Large intestine (tissue), 3 donors: ENCODE data around the gene DDX24. TPM values are rescaled to one million over a fixed set of nuclear protein-coding genes. Genes with fewer than 3 reads are reported as not detected.
A peak's percentile ranks its signal among the peaks of the same experiment; 100 is the strongest.

Experiments used
- DNase-seq, 2 donors: peaks; one replicate each; pipeline versions ENCODE4 v3.0.0 to v3.0.0-alpha.2; 2013
- H3K27ac ChIP-seq: one replicate; pipeline ENCODE4 v1.5.1; 2013; ENCODE audit warnings: low read length
- H3K27me3 ChIP-seq: 2 replicates; pipeline ENCODE4 v1.6.1; 2013; ENCODE audit warnings: low read length; ENCODE audit not compliant: control insufficient read depth, insufficient read depth
- H3K36me3 ChIP-seq: 2 replicates; pipeline ENCODE4 v1.6.1; 2013; ENCODE audit warnings: low read length; ENCODE audit not compliant: control insufficient read depth, insufficient read depth
- H3K4me1 ChIP-seq: one replicate; pipeline ENCODE4 v1.6.1; 2013; ENCODE audit warnings: low read length; ENCODE audit not compliant: control insufficient read depth, insufficient read depth
- H3K4me3 ChIP-seq: one replicate; pipeline ENCODE4 v1.5.1; 2013; ENCODE audit warnings: low read length
- H3K9me3 ChIP-seq: one replicate; pipeline ENCODE4 v1.6.1; 2013; ENCODE audit warnings: mild to moderate bottlenecking, low read depth, low read length, moderate library complexity; ENCODE audit not compliant: control insufficient read depth
- WGBS: methylation state at CpG from one replicate; pipeline ENCODE4 v1.1.5; 2013; ENCODE audit warnings: low lambda C conversion rate; ENCODE audit not compliant: insufficient coverage; 5-methylcytosine and 5-hydroxymethylcytosine counted together
- polyA plus RNA-seq: library from polyadenylated mRNA; unstranded; fragments of 120-200 nt; gene quantifications from one replicate; pipeline ENCODE4 v1.2.1, GENCODE V29; 2013

Gene DDX24
- polyA plus RNA-seq, 1 donor: 109 TPM

DNA sequence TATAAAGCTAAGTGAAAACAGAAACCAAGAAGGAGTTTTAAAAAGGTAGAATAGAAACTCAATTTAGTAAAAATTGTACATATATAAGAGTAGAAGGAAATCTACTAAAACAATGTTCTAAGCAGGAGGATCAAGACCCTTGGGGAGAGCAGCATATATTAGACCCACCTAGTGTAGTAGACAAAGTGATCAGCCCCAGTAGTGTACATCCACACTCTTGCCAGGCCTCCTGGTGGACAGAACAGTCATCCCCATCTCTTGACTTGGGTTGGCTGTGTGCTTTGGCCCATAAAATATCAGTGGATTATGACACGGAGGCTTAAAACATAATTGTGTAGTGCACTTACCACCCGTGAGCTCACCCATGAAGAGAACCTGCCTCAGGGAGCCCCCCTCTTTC lies 65.8 kb downstream of the DDX24 start:
- Histone ChIP-seq H3K27ac (no peak overlapping the region), H3K4me3 (no peak overlapping the region), H3K27me3 (peaks cover 18% of the 10 kb centered on the region), H3K36me3 (no peaks in the 10 kb centered on the region), H3K9me3 (no peaks in the 10 kb centered on the region), H3K4me1 (no peaks in the 10 kb centered on the region)
- no peak for DNase-seq
- WGBS: no CpG with 5 or more reads among the region's 2 CpGs

DNA sequence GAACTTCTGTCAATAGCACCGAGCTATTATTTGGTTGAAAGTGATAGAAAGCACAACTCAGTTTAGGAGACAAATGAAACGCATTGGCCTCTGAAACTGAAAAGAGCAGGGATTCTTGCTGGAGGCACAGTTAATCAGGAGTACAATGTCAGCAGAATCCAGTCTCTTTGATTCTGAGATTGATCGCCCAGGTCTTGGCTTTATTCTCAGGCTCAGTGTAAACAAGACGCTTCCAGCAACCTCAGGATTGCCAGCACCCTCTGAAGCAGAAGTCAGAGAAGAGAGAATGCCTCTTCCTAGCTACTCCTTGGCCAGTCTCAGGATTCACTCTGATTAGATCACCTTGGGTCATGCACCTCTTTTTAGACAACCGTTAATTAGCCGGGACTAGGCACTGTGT lies 66.6 kb downstream of the DDX24 start:
- no peak for DNase-seq
- H3K4me1 ChIP-seq: no peaks in the 10 kb centered on the region
- no CpG with 5 or more reads among the region's 6 CpGs for WGBS
- no peak overlapping the region for H3K27ac ChIP-seq
- no peaks in the 10 kb centered on the region for H3K36me3 ChIP-seq
- peaks cover 18% of the 10 kb centered on the region for H3K27me3 ChIP-seq
- H3K4me3 ChIP-seq: no peak overlapping the region
- H3K9me3 ChIP-seq: no peaks in the 10 kb centered on the region

DNA sequence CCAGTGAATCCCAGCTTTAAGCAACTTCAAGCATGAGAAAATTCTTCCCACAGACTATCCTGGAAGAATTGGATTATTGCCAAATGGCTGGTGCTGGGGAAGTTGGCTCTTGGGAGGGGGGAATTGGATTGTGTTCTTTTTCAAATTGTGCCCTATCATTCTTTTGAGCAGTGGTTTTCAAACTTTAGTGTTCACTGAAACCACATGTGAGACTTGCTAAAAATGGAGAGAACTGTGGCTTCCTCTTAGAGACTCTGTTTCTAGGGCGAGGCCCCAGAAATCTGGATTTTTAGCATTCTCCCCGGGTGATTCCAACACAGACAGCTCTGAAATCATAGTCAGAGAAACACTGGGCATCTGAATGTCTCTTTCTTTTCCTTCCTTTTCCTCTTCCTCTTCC lies 69.2 kb downstream of the DDX24 start:
- Histone ChIP-seq H3K4me3 (no peak overlapping the region), H3K4me1 (no peaks in the 10 kb centered on the region), H3K36me3 (no peaks in the 10 kb centered on the region), H3K27me3 (peaks cover 14% of the 10 kb centered on the region), H3K27ac (no peak overlapping the region), H3K9me3 (no peaks in the 10 kb centered on the region)
- no CpG with 5 or more reads among the region's 2 CpGs for WGBS
- DNase-seq: no peak

DNA sequence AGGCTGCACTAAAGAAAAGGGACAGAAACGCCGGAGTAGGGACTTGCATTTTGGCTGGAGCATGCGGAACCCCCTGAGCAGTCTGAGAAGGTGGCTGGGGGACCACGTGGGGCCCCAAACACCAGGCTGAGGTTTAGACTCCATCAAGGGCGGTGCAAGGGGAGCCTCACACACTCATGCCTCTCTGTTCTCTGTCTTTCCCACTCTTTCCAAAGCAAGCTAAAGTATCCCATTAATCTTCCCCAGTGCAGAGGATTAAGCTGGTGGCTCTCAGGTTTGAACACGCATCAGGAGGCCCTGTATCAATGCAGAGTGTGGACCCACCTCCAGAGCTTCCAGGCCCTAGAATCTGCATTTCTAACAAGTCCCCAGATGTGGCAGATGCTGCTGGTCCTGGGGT lies 70.4 kb downstream of the DDX24 start:
- no peak for DNase-seq
- no peaks in the 10 kb centered on the region for H3K4me1 ChIP-seq
- H3K27ac ChIP-seq: no peak overlapping the region
- H3K4me3 ChIP-seq: no peak overlapping the region
- peaks cover 11% of the 10 kb centered on the region for H3K27me3 ChIP-seq
- no peaks in the 10 kb centered on the region for H3K9me3 ChIP-seq
- WGBS: no CpG with 5 or more reads among the region's 6 CpGs
- no peaks in the 10 kb centered on the region for H3K36me3 ChIP-seq

DNA sequence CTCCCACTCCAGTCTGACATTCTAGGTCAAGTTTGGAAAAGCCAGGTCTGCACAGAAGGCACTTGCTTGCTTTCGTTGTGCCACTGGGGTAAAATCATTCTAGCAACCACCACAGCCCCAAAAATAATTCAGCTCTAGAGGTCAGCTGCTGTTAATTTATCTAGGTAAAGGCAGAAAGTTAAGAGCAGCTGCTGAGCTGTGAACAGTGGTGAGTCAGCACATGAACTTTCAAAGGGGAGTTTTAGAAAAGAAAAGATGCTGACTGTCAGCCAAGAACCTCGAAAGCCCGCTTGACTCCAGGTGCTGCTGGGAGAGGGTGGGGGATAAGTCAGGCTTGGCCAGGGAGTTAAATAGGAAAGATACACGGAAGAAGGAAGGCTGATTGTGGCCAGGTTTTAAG lies 71.2 kb downstream of the DDX24 start:
- Histone ChIP-seq H3K36me3 (no peaks in the 10 kb centered on the region), H3K27me3 (peaks cover 7% of the 10 kb centered on the region), H3K27ac (no peak overlapping the region), H3K9me3 (no peaks in the 10 kb centered on the region), H3K4me1 (no peaks in the 10 kb centered on the region), H3K4me3 (no peak overlapping the region)
- DNase-seq: no peak
- WGBS: no CpG with 5 or more reads among the region's 4 CpGs

DNA sequence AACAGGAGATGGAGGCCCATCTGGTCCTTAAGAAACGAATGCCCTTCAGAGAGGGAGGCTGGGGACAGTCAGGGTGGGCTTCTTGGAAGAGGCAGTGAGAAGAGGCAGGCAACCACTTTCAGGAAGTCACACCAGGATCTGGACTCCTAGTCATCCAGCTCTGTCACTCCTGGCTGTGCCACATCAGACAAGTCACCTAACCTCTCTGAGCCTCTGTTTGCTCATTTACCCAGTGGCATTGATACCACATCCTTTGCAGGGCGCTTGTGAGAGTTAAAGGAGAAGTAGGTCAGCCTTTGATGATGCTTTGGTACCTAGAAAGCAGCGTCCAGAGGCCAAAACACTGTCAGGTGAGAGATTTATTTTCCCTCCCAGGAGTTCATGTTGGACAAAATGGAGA lies 72.8 kb downstream of the DDX24 start:
- no peaks in the 10 kb centered on the region for H3K9me3 ChIP-seq
- WGBS: no CpG with 5 or more reads among the region's 3 CpGs
- no peaks in the 10 kb centered on the region for H3K36me3 ChIP-seq
- DNase-seq: no peak
- H3K27ac ChIP-seq: no peak overlapping the region
- H3K27me3 ChIP-seq: peaks cover 2% of the 10 kb centered on the region
- no peak overlapping the region for H3K4me3 ChIP-seq
- no peaks in the 10 kb centered on the region for H3K4me1 ChIP-seq

DNA sequence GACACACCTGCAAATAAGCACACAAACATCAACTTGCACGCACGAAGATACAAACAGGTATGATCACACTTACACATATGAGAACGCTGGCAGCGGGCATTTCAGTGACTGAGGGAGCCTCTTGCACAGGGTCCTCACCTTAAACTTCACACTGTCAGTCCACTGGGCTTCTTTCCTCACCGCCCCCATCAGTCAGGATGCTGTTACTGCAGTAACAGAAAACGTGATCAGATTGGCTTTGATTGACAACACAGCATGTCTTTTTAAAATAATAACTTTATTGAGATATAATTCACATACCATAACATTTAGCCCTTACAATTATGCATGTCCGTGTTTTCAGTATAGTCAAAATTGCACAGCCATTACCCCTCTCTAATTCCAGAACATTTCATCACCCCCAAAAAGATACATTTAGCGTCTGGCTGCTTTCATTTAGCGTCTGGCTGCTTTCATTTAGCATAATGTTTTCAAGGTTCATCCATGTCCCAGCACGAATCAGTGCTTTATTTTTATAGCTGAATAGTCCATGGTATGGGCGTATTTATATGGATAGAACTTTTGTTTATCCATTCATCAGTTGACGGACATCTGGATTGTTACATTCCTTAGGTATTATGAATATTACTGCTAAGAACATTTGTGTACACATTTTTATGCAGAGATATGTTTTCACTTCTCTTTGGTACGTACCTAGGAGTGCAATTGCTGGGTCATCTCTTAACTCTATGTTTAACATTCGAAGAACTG lies 75.5 kb downstream of the DDX24 start:
- no peaks in the 10 kb centered on the region for H3K4me1 ChIP-seq
- no peaks in the 10 kb centered on the region for H3K36me3 ChIP-seq
- H3K27ac ChIP-seq: no peak overlapping the region
- whole genome bisulfite sequencing: 10% methylated on average over 2 of the region's 14 CpGs
- H3K4me3 ChIP-seq: no peak overlapping the region
- no peak for DNase-seq
- peaks cover 7% of the 10 kb centered on the region for H3K27me3 ChIP-seq
- no peaks in the 10 kb centered on the region for H3K9me3 ChIP-seq

DNA sequence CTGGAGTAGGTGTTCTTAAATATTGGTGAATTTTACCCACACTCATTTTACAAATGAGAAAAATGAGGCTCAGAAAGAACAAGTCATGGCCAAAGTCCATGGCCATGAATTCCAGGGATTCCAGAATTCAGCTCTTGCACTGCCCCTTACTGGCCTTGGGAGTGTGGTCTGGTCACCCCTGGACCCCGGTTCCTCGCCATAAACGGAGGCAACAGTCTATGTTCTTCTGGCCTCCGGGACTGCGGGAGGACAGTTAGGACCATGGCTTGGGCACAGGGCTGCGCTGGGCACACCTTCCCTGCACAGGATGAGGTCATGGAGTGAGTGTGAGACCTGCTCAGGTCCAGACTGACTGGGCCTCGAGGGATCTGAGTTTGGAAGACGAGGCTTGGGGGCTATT lies 77.0 kb downstream of the DDX24 start:
- Histone ChIP-seq H3K9me3 (no peaks in the 10 kb centered on the region), H3K4me1 (no peaks in the 10 kb centered on the region), H3K36me3 (no peaks in the 10 kb centered on the region), H3K27ac (no peak overlapping the region), H3K27me3 (peaks cover 7% of the 10 kb centered on the region), H3K4me3 (no peak overlapping the region)
- WGBS: no CpG with 5 or more reads among the region's 8 CpGs
- DNase-seq: no peak

DNA sequence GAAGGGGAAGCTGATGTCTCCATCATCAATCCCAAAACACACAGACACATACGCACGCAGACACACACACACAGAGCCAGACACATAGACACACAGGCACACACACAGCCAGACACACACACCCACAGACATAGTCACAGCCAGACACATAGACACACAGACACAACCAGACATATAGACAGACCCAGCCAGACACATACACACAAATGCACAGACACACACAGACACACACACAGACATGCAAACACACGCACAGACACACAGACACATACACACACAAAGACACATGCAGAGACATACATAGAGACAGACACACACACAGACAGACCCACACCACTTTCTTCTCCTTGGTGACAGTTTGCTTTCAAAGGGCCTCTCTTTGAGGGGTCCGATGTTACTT lies 77.6 kb downstream of the DDX24 start:
- H3K36me3 ChIP-seq: no peaks in the 10 kb centered on the region
- DNase-seq: no peak
- no peaks in the 10 kb centered on the region for H3K9me3 ChIP-seq
- no CpG with 5 or more reads among the region's 4 CpGs for WGBS
- peaks cover 7% of the 10 kb centered on the region for H3K27me3 ChIP-seq
- H3K27ac ChIP-seq: no peak overlapping the region
- peaks cover 2% of the 10 kb centered on the region for H3K4me1 ChIP-seq
- no peak overlapping the region for H3K4me3 ChIP-seq

DNA sequence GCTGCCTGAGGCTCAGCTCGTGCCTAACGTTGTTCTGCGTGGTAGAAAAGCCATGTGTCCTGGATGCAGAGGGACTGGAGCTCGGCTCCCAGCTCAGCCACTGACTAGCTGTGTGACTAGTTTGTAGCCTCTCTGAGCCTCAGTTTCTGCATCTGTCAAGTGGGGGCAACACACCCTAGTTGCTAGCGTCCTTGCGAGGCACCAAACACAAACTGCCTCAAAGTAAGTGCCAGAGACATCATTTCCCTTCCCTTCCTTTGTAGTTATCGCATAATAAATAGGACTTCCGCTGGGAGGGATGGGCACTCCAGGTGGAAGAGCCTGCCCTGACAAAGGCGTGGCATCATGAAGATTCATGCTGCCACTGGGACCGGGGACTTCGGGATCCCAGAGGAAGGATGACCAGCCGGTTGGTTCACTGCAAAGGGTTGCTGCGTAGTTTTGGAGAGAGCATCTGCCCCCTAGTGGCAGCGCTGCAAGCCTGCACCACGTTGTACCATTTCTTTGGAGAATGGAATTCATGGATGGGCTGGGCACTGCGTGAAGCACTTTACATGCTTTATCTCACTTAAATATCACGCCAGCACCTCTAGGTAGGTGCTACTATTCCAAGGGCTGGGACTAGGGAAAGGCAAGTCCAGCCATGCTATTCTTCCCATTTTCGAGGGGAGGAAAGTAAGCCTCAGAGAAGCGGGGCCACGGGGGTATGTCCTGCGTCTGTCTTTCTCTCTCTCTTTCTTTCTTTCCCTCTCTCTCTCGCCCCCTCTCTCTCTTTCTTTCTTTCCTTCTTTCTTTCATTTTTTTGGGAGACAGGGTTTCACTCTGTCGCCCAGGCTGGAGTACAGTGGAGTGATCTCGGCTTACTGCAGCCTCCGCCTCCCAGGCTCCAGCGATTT lies 79.3 kb downstream of the DDX24 start:
- H3K9me3 ChIP-seq: no peaks in the 10 kb centered on the region
- no CpG with 5 or more reads among the region's 26 CpGs for WGBS
- H3K27me3 ChIP-seq: peaks cover 7% of the 10 kb centered on the region
- DNase-seq: peak; percentile 51 to 54
- H3K4me1 ChIP-seq: peaks cover 4% of the 10 kb centered on the region
- H3K36me3 ChIP-seq: no peaks in the 10 kb centered on the region
- H3K27ac ChIP-seq: no peak overlapping the region
- no peak overlapping the region for H3K4me3 ChIP-seq
